OCI-LY7 (cell line): ENCODE data around the gene DNMT3B. TPM values are rescaled to one million over a fixed set of nuclear protein-coding genes. Genes with fewer than 3 reads are reported as not detected.

Experiments
- BruUV-seq: library from RNA; stranded (reverse); fragments of 400-500 nt; replicated peaks from 2 replicates; lab custom pipeline; 2021; lab: Mats Ljungman, UMichigan
- CTCF ChIA-PET: fragments of 300-600 bp; sonication (Branson Sonifier 250); formaldehyde crosslinking; loops from one replicate; lab custom pipeline; 2022; ENCODE audit warnings: antibody characterized with exemption; ENCODE audit not compliant: unreplicated experiment; lab: Charles Lee
- POLR2A ChIA-PET: fragments of 300-600 bp; sonication (Branson Sonifier 250); formaldehyde crosslinking; loops from one replicate; lab custom pipeline; 2022; ENCODE audit warnings: antibody characterized with exemption; lab: Charles Lee
- DNase-seq: peaks from one replicate; pipeline ENCODE4 v3.0.0-alpha.2; 2015; ENCODE audit warnings: low spot score
- H2AFZ ChIP-seq: fragments of 200-600 bp; sonication (generic), shearing (Covaris generic); 2 replicates; pipeline ENCODE4 v1.6.1; 2014; ENCODE audit warnings: mild to moderate bottlenecking, antibody characterized with exemption, low read length, moderate library complexity
- H3K27ac ChIP-seq: fragments of 200-600 bp; sonication (generic); 2 replicates; pipeline ENCODE4 v1.5.1; 2014; ENCODE audit warnings: mixed run types, low read depth, mild to moderate bottlenecking, moderate library complexity, low read length, inconsistent platforms; ENCODE audit not compliant: poor library complexity, severe bottlenecking
- H3K36me3 ChIP-seq: fragments of 200-600 bp; sonication (generic); 2 replicates; pipeline ENCODE4 v1.6.1; 2014; ENCODE audit warnings: mild to moderate bottlenecking, antibody characterized with exemption, low read length, moderate library complexity, mixed read lengths; ENCODE audit not compliant: insufficient read depth
- H3K4me1 ChIP-seq: fragments of 200-600 bp; sonication (generic); 2 replicates; pipeline ENCODE4 v1.5.1; 2014; ENCODE audit warnings: mild to moderate bottlenecking, low read length; ENCODE audit not compliant: insufficient read depth, poor library complexity, severe bottlenecking
- H3K4me2 ChIP-seq: fragments of 200-600 bp; sonication (generic); 2 replicates; pipeline ENCODE4 v1.6.1; 2014; ENCODE audit warnings: mild to moderate bottlenecking, low read length
- H3K4me3 ChIP-seq: fragments of 200-600 bp; sonication (generic); 2 replicates; pipeline ENCODE4 v1.5.1; 2014; ENCODE audit warnings: mild to moderate bottlenecking, low read depth, low read length; ENCODE audit not compliant: poor library complexity, severe bottlenecking
- H3K79me2 ChIP-seq: fragments of 200-600 bp; sonication (generic); 2 replicates; pipeline ENCODE4 v1.6.1; 2016; ENCODE audit warnings: low read depth, mild to moderate bottlenecking, low read length, moderate library complexity, mixed read lengths; ENCODE audit not compliant: insufficient read depth
- H3K9me2 ChIP-seq: fragments of 200-600 bp; sonication (generic); 2 replicates; pipeline ENCODE4 v1.6.1; 2016; ENCODE audit warnings: mild to moderate bottlenecking, low read length, mixed read lengths; ENCODE audit not compliant: insufficient read depth
- H3K9me3 ChIP-seq: fragments of 200-600 bp; sonication (generic); 2 replicates; pipeline ENCODE4 v1.6.1; 2014; ENCODE audit warnings: mild to moderate bottlenecking, mixed run types, low read length, mixed read lengths
- H4K20me1 ChIP-seq: fragments of 200-600 bp; sonication (generic); 2 replicates; pipeline ENCODE4 v1.6.1; 2014; ENCODE audit warnings: mild to moderate bottlenecking, antibody characterized with exemption, low read length, moderate library complexity, mixed read lengths; ENCODE audit not compliant: insufficient read depth
- EZH2phosphoT487 ChIP-seq: fragments of 200-600 bp; sonication (generic); IDR thresholded peaks from 2 replicates; pipeline ENCODE4 v1.6.1; 2018; ENCODE audit warnings: low read depth, borderline replicate concordance, mild to moderate bottlenecking, mixed run types, antibody characterized with exemption, low read length, moderate library complexity, mixed read lengths
- intact Hi-C: fragments of 100-400 bp; cut with micrococcal nuclease; formaldehyde crosslinking; loops from one replicate; pipeline ENCODE4 v1.10.0; 2022; ENCODE audit not compliant: unreplicated experiment
- total RNA-seq, 2 experiments: library from RNA; depleted of rRNA in 1 of 2; stranded (reverse); fragments of >200 nt in 1 of 2; shearing (Covaris generic) in 1 of 2; gene quantifications; 2 replicates each; pipeline ENCODE4 v1.2.3, GENCODE V29; 2014 to 2022
- TF ChIP-seq, protein P1 (sequence below): fragments of 200-600 bp; sonication (generic); conservative IDR thresholded peaks from 2 replicates; pipeline ENCODE4 v1.5.1; 2014; ENCODE audit warnings: mild to moderate bottlenecking, antibody characterized with exemption, low read length, moderate library complexity, mixed read lengths

Gene DNMT3B
- total RNA-seq, 2 experiments from 2014 or later: 12.1 to 13.8 TPM

DNA sequence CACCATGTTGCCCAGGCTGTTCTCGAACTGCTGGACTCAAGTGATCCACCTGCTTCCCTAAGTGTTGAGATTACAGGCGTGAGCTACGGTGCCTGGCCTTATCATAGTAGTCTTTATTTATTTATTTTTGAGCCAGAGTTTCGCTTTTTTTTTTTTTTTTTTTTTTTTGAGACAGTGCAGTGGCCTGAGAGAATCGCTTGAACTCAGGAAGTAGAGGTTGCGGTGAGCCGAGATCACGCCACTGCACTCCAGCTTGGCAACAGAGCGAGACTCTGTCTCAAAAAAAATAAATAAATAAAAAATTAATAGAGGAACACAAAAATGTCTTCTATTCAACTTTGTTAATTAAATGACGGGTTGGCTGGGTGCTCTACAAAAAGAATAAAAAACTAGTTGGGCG is 70.5 kb downstream of the DNMT3B start:
- no TSS peak for BruUV-seq
- Histone ChIP-seq H3K4me2 (no peak overlapping the region), H2AFZ (no peak overlapping the region), H4K20me1 (peaks cover 9% of the 10 kb centered on the region; the same call in 1 of the 2 replicates), H3K4me1 (no peaks in the 10 kb centered on the region), H3K9me2 (no peaks in the 10 kb centered on the region), H3K4me3 (no peak overlapping the region), H3K27ac (no peak overlapping the region), H3K9me3 (no peaks in the 10 kb centered on the region), H3K79me2 (peaks cover 86% of the 10 kb centered on the region), H3K36me3 (peaks cover 96% of the 10 kb centered on the region)
- POLR2A ChIA-PET: interaction anchor here (0.6 kb wide), 1 partner anchor 53 kb away, joined by 3 read pairs; no protein-coding TSS in a partner anchor
- intact Hi-C loops: no loop called here
- CTCF ChIA-PET: no interaction called here
- DNase-seq: no peak
- TF ChIP-seq, protein P1, sequence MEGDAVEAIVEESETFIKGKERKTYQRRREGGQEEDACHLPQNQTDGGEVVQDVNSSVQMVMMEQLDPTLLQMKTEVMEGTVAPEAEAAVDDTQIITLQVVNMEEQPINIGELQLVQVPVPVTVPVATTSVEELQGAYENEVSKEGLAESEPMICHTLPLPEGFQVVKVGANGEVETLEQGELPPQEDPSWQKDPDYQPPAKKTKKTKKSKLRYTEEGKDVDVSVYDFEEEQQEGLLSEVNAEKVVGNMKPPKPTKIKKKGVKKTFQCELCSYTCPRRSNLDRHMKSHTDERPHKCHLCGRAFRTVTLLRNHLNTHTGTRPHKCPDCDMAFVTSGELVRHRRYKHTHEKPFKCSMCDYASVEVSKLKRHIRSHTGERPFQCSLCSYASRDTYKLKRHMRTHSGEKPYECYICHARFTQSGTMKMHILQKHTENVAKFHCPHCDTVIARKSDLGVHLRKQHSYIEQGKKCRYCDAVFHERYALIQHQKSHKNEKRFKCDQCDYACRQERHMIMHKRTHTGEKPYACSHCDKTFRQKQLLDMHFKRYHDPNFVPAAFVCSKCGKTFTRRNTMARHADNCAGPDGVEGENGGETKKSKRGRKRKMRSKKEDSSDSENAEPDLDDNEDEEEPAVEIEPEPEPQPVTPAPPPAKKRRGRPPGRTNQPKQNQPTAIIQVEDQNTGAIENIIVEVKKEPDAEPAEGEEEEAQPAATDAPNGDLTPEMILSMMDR: no peak
- TF ChIP-seq EZH2phosphoT487: no peak

DNA sequence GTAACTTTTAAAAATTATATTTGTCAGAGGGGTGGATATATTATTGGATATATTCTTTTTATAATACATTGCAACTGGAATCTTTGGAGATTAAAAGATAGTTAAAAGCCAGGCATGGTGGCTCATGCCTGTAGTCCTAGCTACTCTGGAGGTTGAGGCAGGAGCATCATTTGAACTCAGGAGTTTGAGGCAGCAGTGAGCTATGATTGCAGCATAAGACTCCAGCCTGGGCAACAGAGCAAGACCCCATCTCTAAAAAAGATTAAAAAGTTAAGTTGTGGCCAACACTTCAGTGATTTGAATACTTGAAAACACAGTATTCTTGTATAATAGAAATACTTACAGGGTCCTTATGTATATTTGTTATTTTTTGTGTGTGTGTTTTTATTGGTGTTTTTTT is 72.8 kb downstream of the DNMT3B start:
- CTCF ChIA-PET: no interaction called here
- H3K36me3 ChIP-seq: peaks cover 96% of the 10 kb centered on the region

DNA sequence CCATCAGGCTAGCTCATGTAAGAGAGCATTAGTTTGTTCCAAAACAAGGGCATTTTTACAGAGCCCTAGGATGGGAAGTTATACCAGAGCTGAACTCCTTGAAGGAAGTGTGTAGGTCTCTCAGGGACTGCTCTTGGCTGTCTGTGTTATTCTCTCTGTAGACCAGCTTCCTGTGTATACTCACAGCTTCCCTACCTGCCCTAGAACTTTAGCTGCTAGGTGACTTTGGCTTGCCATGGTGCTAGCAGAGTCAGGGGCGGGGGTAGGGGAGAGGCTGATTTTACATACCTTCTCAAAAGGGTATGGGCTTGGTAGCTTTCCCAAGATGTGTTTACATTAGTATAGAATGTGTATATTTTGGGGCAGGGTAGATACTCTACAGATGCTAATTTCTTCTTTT is 75.0 kb downstream of the DNMT3B start:
- Histone ChIP-seq H3K79me2 (peaks cover 44% of the 10 kb centered on the region; the same call in 1 of the 2 replicates), H3K4me1 (no peaks in the 10 kb centered on the region), H4K20me1 (0 out of 2 replicates have a peak, but pooled peaks cover 11% of the 10 kb centered on the region), H3K9me3 (no peaks in the 10 kb centered on the region), H3K9me2 (no peaks in the 10 kb centered on the region), H3K27ac (no peak overlapping the region), H3K36me3 (peaks cover 92% of the 10 kb centered on the region), H2AFZ (no peak overlapping the region), H3K4me2 (no peak overlapping the region), H3K4me3 (no peak overlapping the region)
- CTCF ChIA-PET: no interaction called here
- no TSS peak for BruUV-seq
- POLR2A ChIA-PET: no interaction called here
- no peak for DNase-seq
- no peak for TF ChIP-seq EZH2phosphoT487
- TF ChIP-seq, protein P1: no peak
- intact Hi-C loops: no loop called here

More for the DNA sequence above, 72.8 kb downstream of the DNMT3B start:
- Histone ChIP-seq H4K20me1 (0 out of 2 replicates have a peak, but pooled peaks cover 11% of the 10 kb centered on the region), H3K9me2 (no peaks in the 10 kb centered on the region), H2AFZ (no peak overlapping the region), H3K27ac (no peak overlapping the region), H3K4me2 (no peak overlapping the region), H3K79me2 (peaks cover 63% of the 10 kb centered on the region; the same call in 1 of the 2 replicates), H3K4me3 (no peak overlapping the region), H3K9me3 (no peaks in the 10 kb centered on the region), H3K4me1 (no peaks in the 10 kb centered on the region)
- DNase-seq: no peak
- TF ChIP-seq, protein P1: no peak
- TF ChIP-seq EZH2phosphoT487: no peak
- POLR2A ChIA-PET: interaction anchor here (0.6 kb wide), 1 partner anchor 23 kb away, joined by 4 read pairs; no protein-coding TSS in a partner anchor
- no TSS peak for BruUV-seq
- intact Hi-C loops: no loop called here
